ENCODE results near the gene STC2.

Gene STC2

GRCh38 chr5:173265433-173265832 lies 62.8 kb downstream of the STC2 start:
- no peak for DNase-seq (ENCODE audit: extremely low read depth, low read depth)

More at GRCh38 chr5:173265433-173265832, 62.8 kb downstream of the STC2 start:
- no peak for TF ChIP-seq CTCF (IDR thresholded peaks at IDR 0.05; ENCODE audit: low read depth, low read length)

Data from AG09319 (cell line).